Activated gamma-delta T cell (primary cell): ENCODE data around the gene ARSG.

Experiments
- DNase-seq: peaks from one replicate; lab custom pipeline; 2025; lab: John Stamatoyannopoulos, UW

The ARSG gene

GRCh38 chr17:68378268-68379176 is 87.2 kb downstream of the ARSG start:
- no peak for DNase-seq

GRCh38 chr17:68379177-68379510 is 87.8 kb downstream of the ARSG start:
- no peak for DNase-seq

GRCh38 chr17:68379692-68380677 is 88.7 kb downstream of the ARSG start:
- no peak for DNase-seq

- no peak for DNase-seq
Observed at GRCh38 chr17:68381076-68381900, 90.0 kb downstream of the ARSG start.

- DNase-seq = no peak
Observed at GRCh38 chr17:68382582-68383085, 91.3 kb downstream of the ARSG start.

GRCh38 chr17:68383120-68383442 is 91.8 kb downstream of the ARSG start:
- no peak for DNase-seq

GRCh38 chr17:68383443-68384321 is 92.4 kb downstream of the ARSG start:
- no peak for DNase-seq

GRCh38 chr17:68384471-68384870 is 93.2 kb downstream of the ARSG start:
- no peak for DNase-seq

GRCh38 chr17:68384941-68385340 is 93.6 kb downstream of the ARSG start:
- no peak for DNase-seq

GRCh38 chr17:68385490-68386215 is 94.4 kb downstream of the ARSG start:
- DNase-seq = no peak

- no peak for DNase-seq
Observed at GRCh38 chr17:68387435-68388218, 96.3 kb downstream of the ARSG start.

- no peak for DNase-seq
Observed at GRCh38 chr17:68389041-68389440, 97.7 kb downstream of the ARSG start.

GRCh38 chr17:68390888-68391545 is 99.7 kb downstream of the ARSG start:
- DNase-seq = no peak

- no peak for DNase-seq
Observed at GRCh38 chr17:68391561-68392268, 100.4 kb downstream of the ARSG start.

GRCh38 chr17:68394608-68395331 is 103.5 kb downstream of the ARSG start:
- DNase-seq = no peak

- no peak for DNase-seq
Observed at GRCh38 chr17:68396226-68397107, 105.2 kb downstream of the ARSG start.
